Astrocyte (in vitro differentiated cells and primary cell): Measurements from ENCODE around the gene RNF180.

Experiments used
- CTCF ChIP-seq: IDR thresholded peaks from 2 replicates; pipeline ENCODE4 v1.5.1; 2011; ENCODE audit warnings: low read depth, mild to moderate bottlenecking, inconsistent platforms, low read length, moderate library complexity; ENCODE audit not compliant: insufficient read depth
- EZH2 ChIP-seq: IDR thresholded peaks from 2 replicates; pipeline ENCODE4 v1.6.1; 2012; ENCODE audit warnings: mild to moderate bottlenecking, low read length, inconsistent platforms; ENCODE audit not compliant: insufficient read depth

- TF ChIP-seq CTCF: no peak
- no peak for TF ChIP-seq EZH2
Observed at GRCh38 chr5:64176301-64176700, 10.7 kb downstream of the RNF180 start.
